Prostate gland (tissue), 2 donors: ENCODE data around the gene NMUR1.

Source experiments
- CTCF ChIP-seq, 4 experiments: fragments of 200-600 bp in 2 of 4; fragments of 450-650 bp in 2 of 4; sonication (generic) in 2 of 4; IDR thresholded peaks; 1 replicate in 3 of 4; 2 replicates in 1 of 4; pipeline ENCODE4 v1.5.1; 2016 to 2019; ENCODE audit warnings: antibody characterized with exemption in 4 of 4, mild to moderate bottlenecking in 2 of 4, moderate library complexity in 2 of 4
- POLR2A ChIP-seq: fragments of 450-650 bp; IDR thresholded peaks from one replicate; pipeline ENCODE4 v1.6.1; 2016; ENCODE audit warnings: antibody characterized with exemption, mild to moderate bottlenecking

- TF ChIP-seq CTCF (IDR thresholded peaks at IDR 0.05) (no peak), POLR2A (no peak)
Measured at GRCh38 chr2:231571661-231572191, 41.5 kb upstream of the NMUR1 start.
